Testis (tissue), 3 donors: ENCODE measurements around the gene MFSD6. TPM values are rescaled to one million over a fixed set of nuclear protein-coding genes. Genes with fewer than 3 reads are reported as not detected.
"Not testable (repeated sequence)": the region's sequence is repeated elsewhere in the genome, so short reads cannot be mapped to it uniquely, and the experiment has no call there.

ENCODE experiments used
- DNase-seq: peaks from one replicate; pipeline ENCODE4 v3.0.0-alpha.2; 2019
- H3K27ac ChIP-seq, 2 donors: fragments of 200-600 bp; sonication (generic); one replicate each; pipeline ENCODE4 v1.5.1; 2019
- H3K27me3 ChIP-seq: fragments of 200-600 bp; sonication (generic); one replicate; pipeline ENCODE4 v1.5.1; 2019
- H3K36me3 ChIP-seq: fragments of 200-600 bp; sonication (generic); one replicate; pipeline ENCODE4 v1.5.1; 2017; ENCODE audit warnings: low read depth; ENCODE audit errors: missing control alignments
- H3K4me1 ChIP-seq: fragments of 200-600 bp; sonication (generic); one replicate; pipeline ENCODE4 v1.5.1; 2019
- H3K4me3 ChIP-seq, 2 donors: fragments of 200-600 bp; sonication (generic); one replicate each; pipeline ENCODE4 v1.5.1; 2017 to 2019
- H3K9me3 ChIP-seq: fragments of 200-600 bp; sonication (generic); one replicate; pipeline ENCODE4 v1.5.1; 2017
- CTCF ChIP-seq, 3 experiments: fragments of 450-650 bp in 2 of 3; fragments of 200-600 bp in 1 of 3; sonication (generic) in 1 of 3; IDR thresholded peaks; one replicate each; pipeline ENCODE4 v1.5.1; 2016 to 2019; ENCODE audit warnings: antibody characterized with exemption in 3 of 3, mild to moderate bottlenecking in 2 of 3, moderate library complexity in 1 of 3
- POLR2A ChIP-seq: fragments of 450-650 bp; IDR thresholded peaks from one replicate; pipeline ENCODE4 v1.6.1; 2017; ENCODE audit warnings: antibody characterized with exemption, mild to moderate bottlenecking, moderate library complexity
- WGBS, 2 donors: methylation state at CpG; one replicate each; pipeline ENCODE4 v1.1.5; 2018; 5-methylcytosine and 5-hydroxymethylcytosine counted together
- intact Hi-C: fragments of 100-400 bp; cut with DNase I; formaldehyde crosslinking; loops from one replicate; pipeline ENCODE4 v1.15.1; 2023; ENCODE audit warnings: low total_unique reads
- polyA plus RNA-seq: library from polyadenylated mRNA; stranded (reverse); fragments of 350-450 nt; fragmentation: Illumina TruSeq; extraction: RNeasy Lipid Tissue Mini Kit (QIAGEN cat#74804); gene quantifications from one replicate; pipeline ENCODE4 v1.2.3, GENCODE V29; 2014; ENCODE audit warnings: low read depth, low replicate concordance; ENCODE audit not compliant: insufficient read depth
- total RNA-seq, 2 donors: library from RNA; depleted of rRNA; stranded (reverse); fragments of >200 nt; gene quantifications; one replicate each; pipeline ENCODE4 v1.2.3, GENCODE V29; 2016

Gene MFSD6
- total and polyA plus RNA-seq, 3 donors from 2014 or later = 15.0 to 47.3 (median 29.9) TPM

DNA sequence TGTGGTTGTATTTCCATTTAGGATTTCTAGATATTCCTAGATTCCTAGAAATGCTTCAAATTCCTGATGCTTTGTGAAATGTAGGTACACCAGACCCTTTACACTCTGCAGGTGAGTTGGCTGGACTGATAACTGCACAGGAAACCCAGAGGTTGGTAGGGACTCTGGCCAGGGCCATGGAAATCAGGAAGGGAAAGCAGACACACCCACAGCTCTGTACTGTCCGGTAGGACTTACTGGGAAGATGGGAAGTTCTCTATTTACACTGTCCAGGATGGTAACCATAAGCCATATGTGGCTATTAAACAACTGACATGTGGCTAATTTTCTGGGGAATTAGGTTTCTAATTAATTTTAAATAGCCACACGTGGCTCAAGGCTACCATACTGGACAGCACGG is 94.9 kb downstream of the MFSD6 start:
- TF ChIP-seq POLR2A = no peak
- no peak for TF ChIP-seq CTCF (IDR thresholded peaks at IDR 0.05)
- Histone ChIP-seq H3K4me1 (no peaks in the 10 kb centered on the region), H3K36me3 (no peaks in the 10 kb centered on the region), H3K27me3 (no peaks in the 10 kb centered on the region), H3K27ac (no peak overlapping the region), H3K9me3 (no peaks in the 10 kb centered on the region), H3K4me3 (no peak overlapping the region)
- 88 to 90% methylated on average over 3 of the region's 3 CpGs for WGBS, 2 donors
- intact Hi-C loops = no loop called here
- DNase-seq = no peak

DNA sequence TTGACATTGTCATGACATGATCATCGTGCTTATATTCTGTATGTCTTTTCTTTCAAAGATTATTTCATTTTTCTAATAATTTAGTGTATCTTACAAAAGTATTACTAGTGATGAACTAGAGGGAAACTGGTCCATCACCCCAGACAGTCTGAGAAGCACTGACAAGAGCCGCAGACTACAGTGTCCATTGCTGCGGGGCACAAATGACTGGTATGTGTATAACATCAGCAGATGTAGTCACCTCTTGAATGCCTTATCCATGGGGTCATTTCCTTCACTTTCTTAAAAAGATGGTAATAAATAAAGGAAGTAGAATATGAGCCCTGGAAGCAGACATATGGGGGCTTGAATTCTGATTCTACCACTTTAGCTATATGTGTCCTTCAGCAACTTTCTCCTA is 96.8 kb downstream of the MFSD6 start:
- Histone ChIP-seq H3K4me1 (no peaks in the 10 kb centered on the region), H3K27me3 (no peaks in the 10 kb centered on the region), H3K9me3 (no peaks in the 10 kb centered on the region), H3K27ac (no peak overlapping the region), H3K36me3 (no peaks in the 10 kb centered on the region), H3K4me3 (no peak overlapping the region)
- WGBS, 2 donors = 91 to 96% methylated on average over 3 of the region's 3 CpGs
- no peak for DNase-seq
- intact Hi-C loops = no loop called here
- TF ChIP-seq CTCF (IDR thresholded peaks at IDR 0.05) = no peak
- TF ChIP-seq POLR2A = no peak

DNA sequence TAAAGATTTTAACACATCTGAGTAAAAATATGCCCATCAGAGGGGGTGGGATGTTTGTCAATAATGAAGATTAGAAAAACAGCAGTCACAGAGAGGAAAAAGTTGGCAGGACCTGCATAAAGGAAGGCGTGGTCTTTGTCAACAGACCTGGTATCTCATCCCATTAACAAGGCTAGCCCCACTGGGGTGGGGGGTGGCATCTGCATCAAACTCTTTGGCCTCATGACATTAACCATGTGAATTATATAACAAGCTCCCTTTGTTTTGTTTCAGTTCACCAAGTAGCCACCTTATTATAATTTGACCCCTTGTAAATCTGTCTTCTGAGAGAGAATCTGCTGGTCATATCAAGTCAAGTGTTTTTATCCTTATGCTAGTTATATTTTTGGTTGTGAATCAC is 97.5 kb downstream of the MFSD6 start:
- Histone ChIP-seq H3K4me1 (no peaks in the 10 kb centered on the region), H3K27ac (no peak overlapping the region), H3K27me3 (no peaks in the 10 kb centered on the region), H3K9me3 (no peaks in the 10 kb centered on the region), H3K36me3 (no peaks in the 10 kb centered on the region), H3K4me3 (no peak overlapping the region)
- no peak for TF ChIP-seq CTCF (IDR thresholded peaks at IDR 0.05)
- TF ChIP-seq POLR2A = no peak
- no peak for DNase-seq
- intact Hi-C loops = no loop called here
- WGBS, 2 donors = 90 to 97% methylated on average over 1 of the region's 1 CpG

GRCh38 chr2:190506666-190507065 is 98.5 kb downstream of the MFSD6 start:
- H3K4me3 ChIP-seq = no peak overlapping the region
- 72 to 75% methylated on average over 2 of the region's 2 CpGs for WGBS, 2 donors
- DNase-seq = no peak
- intact Hi-C loops = no loop called here
- H3K36me3 ChIP-seq = no peaks in the 10 kb centered on the region
- H3K9me3 ChIP-seq = no peaks in the 10 kb centered on the region
- no peak overlapping the region for H3K27ac ChIP-seq
- TF ChIP-seq POLR2A (no peak), CTCF (IDR thresholded peaks at IDR 0.05) (no peak)
- no peaks in the 10 kb centered on the region for H3K27me3 ChIP-seq
- H3K4me1 ChIP-seq = no peaks in the 10 kb centered on the region

- no peak for DNase-seq
- Histone ChIP-seq H3K27me3 (no peaks in the 10 kb centered on the region), H3K9me3 (no peaks in the 10 kb centered on the region), H3K36me3 (no peaks in the 10 kb centered on the region), H3K4me1 (no peaks in the 10 kb centered on the region), H3K27ac (no peak overlapping the region), H3K4me3 (no peak overlapping the region)
- intact Hi-C loops = no loop called here
- TF ChIP-seq POLR2A (no peak), CTCF (IDR thresholded peaks at IDR 0.05) (no peak)
- WGBS, 2 donors = 56 to 60% methylated on average over 4 of the region's 4 CpGs
Measured at GRCh38 chr2:190507135-190507534, 99.0 kb downstream of the MFSD6 start.

DNA sequence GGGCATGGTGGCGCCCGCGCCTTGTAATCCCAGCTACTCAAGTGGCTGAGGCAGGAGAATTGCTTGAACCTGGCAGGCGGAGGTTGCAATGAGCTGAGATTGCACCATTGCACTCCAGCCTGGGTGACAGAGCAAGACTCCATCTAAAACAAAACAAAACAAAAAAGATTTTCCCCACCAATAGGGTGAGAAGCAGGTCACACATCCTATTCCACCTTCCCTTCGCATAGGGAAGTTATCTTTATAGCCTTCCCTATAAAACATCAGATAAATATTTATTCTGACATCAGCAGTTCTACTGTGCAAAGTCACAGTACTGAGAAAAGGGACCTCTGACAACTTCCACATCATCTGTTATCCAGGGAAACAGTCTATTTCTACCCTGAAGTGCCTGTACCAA is 101.7 kb downstream of the MFSD6 start:
- H3K36me3 ChIP-seq, H3K27ac ChIP-seq, intact Hi-C loops, H3K9me3 ChIP-seq, H3K4me1 ChIP-seq, H3K4me3 ChIP-seq, H3K27me3 ChIP-seq, DNase-seq: not testable (repeated sequence)
- 94 to 96% methylated on average over 5 of the region's 5 CpGs for WGBS, 2 donors
